Astrocyte (in vitro differentiated cells and primary cell): ENCODE data around the gene SLC35F1. TPM values are rescaled to one million over a fixed set of nuclear protein-coding genes. Genes with fewer than 3 reads are reported as not detected.

Experiments
- DNase-seq: peaks from one replicate; pipeline ENCODE4 v3.0.0-alpha.2; 2010; ENCODE audit warnings: low read depth
- FAIRE-seq: peaks from 2 replicates; lab custom pipeline; 2011; peaks lifted over from hg19 to GRCh38; lab: Jason Lieb, UNC
- H2AFZ ChIP-seq: 2 replicates; pipeline ENCODE4 v1.6.0; 2012; ENCODE audit warnings: low read depth, low read length, inconsistent platforms
- H3K27ac ChIP-seq: 2 replicates; pipeline ENCODE4 v1.5.1; 2011; ENCODE audit warnings: low read depth, low read length, inconsistent platforms
- H3K27me3 ChIP-seq: 2 replicates; pipeline ENCODE4 v1.6.0; 2011; ENCODE audit warnings: low read length, inconsistent platforms; ENCODE audit not compliant: insufficient read depth
- H3K36me3 ChIP-seq: 2 replicates; pipeline ENCODE4 v1.5.1; 2011; ENCODE audit warnings: low read length, inconsistent platforms; ENCODE audit not compliant: insufficient read depth
- H3K4me1 ChIP-seq: 2 replicates; pipeline ENCODE4 v1.5.1; 2011; ENCODE audit warnings: low read length, inconsistent platforms; ENCODE audit not compliant: insufficient read depth
- H3K4me2 ChIP-seq: 2 replicates; pipeline ENCODE4 v1.6.0; 2012; ENCODE audit warnings: low read length, inconsistent platforms
- H3K4me3 ChIP-seq: 2 replicates; pipeline ENCODE4 v1.5.1; 2011; ENCODE audit warnings: low read depth, mild to moderate bottlenecking, low read length, inconsistent platforms; ENCODE audit not compliant: insufficient read depth
- H3K79me2 ChIP-seq: 2 replicates; pipeline ENCODE4 v1.6.0; 2012; ENCODE audit warnings: mild to moderate bottlenecking, low read length, inconsistent platforms; ENCODE audit not compliant: insufficient read depth
- H3K9ac ChIP-seq: 2 replicates; pipeline ENCODE4 v1.6.0; 2012; ENCODE audit warnings: mild to moderate bottlenecking, low read length, inconsistent platforms
- H3K9me3 ChIP-seq: 2 replicates; pipeline ENCODE4 v1.5.1; 2012; ENCODE audit warnings: low read depth, mild to moderate bottlenecking, low read length, inconsistent platforms; ENCODE audit not compliant: insufficient read depth
- H4K20me1 ChIP-seq: 2 replicates; pipeline ENCODE4 v1.6.0; 2012; ENCODE audit warnings: low read length, inconsistent platforms; ENCODE audit not compliant: insufficient read depth
- H3K27ac Mint-ChIP-seq: one replicate; pipeline ENCODE4 v1.8.0; 2021; ENCODE audit warnings: mild to moderate bottlenecking, mixed read lengths; ENCODE audit not compliant: unreplicated experiment
- H3K27me3 Mint-ChIP-seq: one replicate; pipeline ENCODE4 v1.8.0; 2021; ENCODE audit warnings: low read depth, mixed read lengths; ENCODE audit not compliant: unreplicated experiment
- H3K36me3 Mint-ChIP-seq: one replicate; pipeline ENCODE4 v1.8.0; 2021; ENCODE audit warnings: low read depth, mixed read lengths; ENCODE audit not compliant: unreplicated experiment
- H3K4me1 Mint-ChIP-seq: one replicate; pipeline ENCODE4 v1.8.0; 2021; ENCODE audit warnings: low read depth, mixed read lengths; ENCODE audit not compliant: unreplicated experiment
- H3K4me3 Mint-ChIP-seq: one replicate; pipeline ENCODE4 v1.8.0; 2021; ENCODE audit warnings: mild to moderate bottlenecking, moderate library complexity, mixed read lengths; ENCODE audit not compliant: unreplicated experiment
- H3K9me3 Mint-ChIP-seq: one replicate; pipeline ENCODE4 v1.8.0; 2021; ENCODE audit warnings: mild to moderate bottlenecking, mixed read lengths; ENCODE audit not compliant: unreplicated experiment
- EZH2 ChIP-seq: IDR thresholded peaks from 2 replicates; pipeline ENCODE4 v1.6.1; 2012; ENCODE audit warnings: mild to moderate bottlenecking, low read length, inconsistent platforms; ENCODE audit not compliant: insufficient read depth
- total RNA-seq: library from RNA; stranded (reverse); gene quantifications from 2 replicates; pipeline ENCODE4 v1.2.1, GENCODE V29; 2021
- TF ChIP-seq, protein P1 (sequence below): IDR thresholded peaks from 2 replicates; pipeline ENCODE4 v1.5.1; 2011; ENCODE audit warnings: low read depth, mild to moderate bottlenecking, inconsistent platforms, low read length, moderate library complexity; ENCODE audit not compliant: insufficient read depth

SLC35F1 gene
- total RNA-seq, 1 donor from 2014 or later: 1.0 TPM

DNA sequence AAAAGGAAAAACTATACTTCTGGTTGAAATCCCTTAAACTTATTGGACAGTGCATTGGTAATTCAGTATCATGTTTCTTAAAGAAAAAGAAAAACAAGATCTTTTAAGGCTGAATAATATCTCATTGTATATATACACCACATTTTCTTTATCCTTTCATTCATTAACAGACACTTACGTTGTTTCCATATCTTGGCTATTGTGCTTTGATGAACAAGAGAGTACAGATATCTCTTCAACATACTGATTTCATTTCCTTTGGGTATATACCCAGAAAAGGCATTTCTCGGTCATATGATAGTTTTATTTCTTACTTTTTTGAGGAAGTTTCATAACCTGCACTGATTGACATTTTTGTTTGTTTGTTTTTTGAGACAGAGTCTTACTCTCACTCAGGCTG is 281.5 kb downstream of the SLC35F1 start:
- no peaks in the 10 kb centered on the region for H3K27me3 Mint-ChIP-seq
- TF ChIP-seq, protein P1, sequence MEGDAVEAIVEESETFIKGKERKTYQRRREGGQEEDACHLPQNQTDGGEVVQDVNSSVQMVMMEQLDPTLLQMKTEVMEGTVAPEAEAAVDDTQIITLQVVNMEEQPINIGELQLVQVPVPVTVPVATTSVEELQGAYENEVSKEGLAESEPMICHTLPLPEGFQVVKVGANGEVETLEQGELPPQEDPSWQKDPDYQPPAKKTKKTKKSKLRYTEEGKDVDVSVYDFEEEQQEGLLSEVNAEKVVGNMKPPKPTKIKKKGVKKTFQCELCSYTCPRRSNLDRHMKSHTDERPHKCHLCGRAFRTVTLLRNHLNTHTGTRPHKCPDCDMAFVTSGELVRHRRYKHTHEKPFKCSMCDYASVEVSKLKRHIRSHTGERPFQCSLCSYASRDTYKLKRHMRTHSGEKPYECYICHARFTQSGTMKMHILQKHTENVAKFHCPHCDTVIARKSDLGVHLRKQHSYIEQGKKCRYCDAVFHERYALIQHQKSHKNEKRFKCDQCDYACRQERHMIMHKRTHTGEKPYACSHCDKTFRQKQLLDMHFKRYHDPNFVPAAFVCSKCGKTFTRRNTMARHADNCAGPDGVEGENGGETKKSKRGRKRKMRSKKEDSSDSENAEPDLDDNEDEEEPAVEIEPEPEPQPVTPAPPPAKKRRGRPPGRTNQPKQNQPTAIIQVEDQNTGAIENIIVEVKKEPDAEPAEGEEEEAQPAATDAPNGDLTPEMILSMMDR: no peak
- no peak for TF ChIP-seq EZH2
- H3K27ac ChIP-seq: no peak overlapping the region
- H3K27me3 ChIP-seq: no peaks in the 10 kb centered on the region
- H3K4me1 ChIP-seq: peaks cover 13% of the 10 kb centered on the region
- no peak for FAIRE-seq
- H3K9me3 ChIP-seq: peaks cover 2% of the 10 kb centered on the region
- no peak overlapping the region for H2AFZ ChIP-seq
- no peak overlapping the region for H3K4me2 ChIP-seq
- H3K9ac ChIP-seq: no peak overlapping the region
- H3K36me3 Mint-ChIP-seq: no peaks in the 10 kb centered on the region
- H3K4me3 ChIP-seq: no peak overlapping the region
- DNase-seq: no peak
- H3K9me3 Mint-ChIP-seq: peaks cover 3% of the 10 kb centered on the region
- no peak overlapping the region for H3K27ac Mint-ChIP-seq
- H3K4me1 Mint-ChIP-seq: peaks cover 17% of the 10 kb centered on the region
- no peak overlapping the region for H3K4me3 Mint-ChIP-seq
- H4K20me1 ChIP-seq: no peaks in the 10 kb centered on the region
- no peaks in the 10 kb centered on the region for H3K36me3 ChIP-seq
- H3K79me2 ChIP-seq: no peaks in the 10 kb centered on the region

- no peaks in the 10 kb centered on the region for H3K27me3 ChIP-seq
- H3K9me3 ChIP-seq: no peaks in the 10 kb centered on the region
Measured at GRCh38 chr6:118197539-118197938, 290.5 kb downstream of the SLC35F1 start.

DNA sequence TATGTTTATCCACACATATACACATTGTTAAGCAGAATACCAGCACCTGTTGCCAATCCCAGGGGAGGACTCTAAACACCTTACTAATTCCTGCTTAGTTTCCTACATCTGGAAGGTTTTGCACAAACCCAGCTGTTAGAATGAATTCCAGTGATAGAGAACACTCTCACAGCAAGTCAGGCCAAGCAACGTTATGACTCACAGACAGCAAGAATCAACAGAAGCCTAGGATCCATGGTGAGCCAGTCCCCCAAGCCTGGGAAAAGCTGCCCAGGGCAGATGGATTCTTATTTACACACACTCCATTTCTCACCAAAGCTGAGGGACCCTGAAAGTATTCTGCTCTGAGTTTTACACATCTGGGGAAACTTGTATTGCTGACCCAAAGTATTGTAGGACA is 291.7 kb downstream of the SLC35F1 start:
- no peak overlapping the region for H3K4me3 Mint-ChIP-seq
- H4K20me1 ChIP-seq: no peaks in the 10 kb centered on the region
- no peaks in the 10 kb centered on the region for H3K9me3 Mint-ChIP-seq
- H3K27me3 Mint-ChIP-seq: no peaks in the 10 kb centered on the region
- no peaks in the 10 kb centered on the region for H3K79me2 ChIP-seq
- no peaks in the 10 kb centered on the region for H3K4me1 ChIP-seq
- TF ChIP-seq, protein P1: no peak
- no peak for TF ChIP-seq EZH2
- no peak overlapping the region for H2AFZ ChIP-seq
- H3K9ac ChIP-seq: no peak overlapping the region
- peaks cover 3% of the 10 kb centered on the region for H3K4me1 Mint-ChIP-seq
- no peaks in the 10 kb centered on the region for H3K27me3 ChIP-seq
- H3K9me3 ChIP-seq: no peaks in the 10 kb centered on the region
- H3K27ac Mint-ChIP-seq: peak overlapping the region; percentile 50
- no peak overlapping the region for H3K4me2 ChIP-seq
- no peak for FAIRE-seq
- no peaks in the 10 kb centered on the region for H3K36me3 ChIP-seq
- H3K36me3 Mint-ChIP-seq: no peaks in the 10 kb centered on the region
- no peak overlapping the region for H3K4me3 ChIP-seq
- DNase-seq: peak; percentile 38
- no peak overlapping the region for H3K27ac ChIP-seq

More at GRCh38 chr6:118197539-118197938, 290.5 kb downstream of the SLC35F1 start:
- Mint-ChIP-seq H3K4me3 (no peak overlapping the region), H3K9me3 (no peaks in the 10 kb centered on the region), H3K4me1 (peaks cover 3% of the 10 kb centered on the region), H3K36me3 (no peaks in the 10 kb centered on the region), H3K27ac (no peak overlapping the region), H3K27me3 (no peaks in the 10 kb centered on the region)
- Histone ChIP-seq H3K27ac (no peak overlapping the region), H4K20me1 (no peaks in the 10 kb centered on the region), H3K4me3 (no peak overlapping the region), H3K9ac (no peak overlapping the region), H3K36me3 (no peaks in the 10 kb centered on the region), H3K4me1 (no peaks in the 10 kb centered on the region), H3K4me2 (no peak overlapping the region), H3K79me2 (no peaks in the 10 kb centered on the region), H2AFZ (no peak overlapping the region)
- TF ChIP-seq, protein P1: no peak
- TF ChIP-seq EZH2: no peak
- DNase-seq (no peak), FAIRE-seq (no peak)
